ENCODE results near the gene USP49.
"Not testable (repeated sequence)": the region's sequence is repeated elsewhere in the genome, so short reads cannot be mapped to it uniquely, and the experiment has no call there.

The USP49 gene

DNA sequence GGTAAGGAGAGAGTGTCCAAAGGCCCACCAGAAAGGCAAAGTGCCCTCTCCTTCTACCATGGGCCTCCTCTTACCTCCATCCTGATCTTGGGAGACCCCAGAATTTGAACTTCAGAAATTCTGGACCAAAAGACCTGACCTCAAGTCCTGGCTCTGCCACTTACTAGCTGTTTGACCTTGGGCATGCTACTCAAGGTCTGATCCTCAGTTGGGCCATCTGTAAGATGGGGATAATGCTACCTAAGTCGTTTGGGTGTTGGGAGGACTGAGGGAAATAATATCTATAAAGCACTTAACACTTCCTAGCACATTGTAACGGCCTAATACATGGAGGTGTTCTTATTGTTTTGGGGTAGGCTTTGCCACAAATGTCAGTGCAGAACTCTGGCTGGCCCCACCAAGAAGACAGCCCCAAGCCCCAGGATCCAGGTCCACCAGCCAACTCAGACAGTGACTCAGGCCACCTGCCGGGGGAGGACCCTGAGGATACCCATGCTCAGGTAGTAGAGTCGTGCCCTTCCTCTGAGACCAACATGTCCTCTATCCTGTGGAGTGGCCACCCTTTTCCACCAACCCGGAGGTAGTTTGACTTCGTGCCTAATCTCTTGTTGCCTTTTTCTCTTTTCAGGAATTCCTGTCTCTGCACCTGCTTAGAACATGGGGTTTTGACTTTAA, 111.9 kb downstream of the USP49 start:
- in situ Hi-C loops (cut with MboI; ENCODE audit: low sequenced_read_pairs): loop anchor here (10.0 kb wide), 1 partner anchor 262 kb away; no protein-coding TSS in a partner anchor

DNA sequence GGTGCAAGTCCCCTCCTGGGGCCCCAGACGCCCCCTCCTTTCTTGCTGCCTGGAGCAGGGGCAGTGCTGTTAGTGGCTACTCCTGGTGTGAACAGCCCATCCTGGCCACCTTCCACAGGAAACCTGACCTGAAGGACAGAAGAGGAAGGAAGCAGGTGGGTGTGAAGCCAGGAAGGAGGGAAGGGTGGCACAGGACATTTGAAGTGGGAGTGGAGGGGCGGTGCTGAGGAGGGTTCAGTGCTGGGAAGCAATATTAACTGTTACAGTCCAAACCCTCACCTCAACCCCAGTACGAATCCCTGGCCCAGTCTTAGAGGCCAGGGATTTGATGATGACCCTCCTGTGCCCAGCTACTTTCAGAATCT, 113.8 kb downstream of the USP49 start:
- in situ Hi-C loops (cut with MboI; ENCODE audit: low sequenced_read_pairs): loop anchor here (10.0 kb wide), 1 partner anchor 263 kb away; no protein-coding TSS in a partner anchor

- in situ Hi-C loops (cut with MboI; ENCODE audit: low sequenced_read_pairs): loop anchor here (10.0 kb wide), 1 partner anchor 264 kb away; no protein-coding TSS in a partner anchor
Measured at GRCh38 chr6:41780551-41781365, 114.4 kb downstream of the USP49 start, which contains the start of gene PRICKLE4. Gene PRICKLE4, plus strand, starts transcription at chr6:41780782. Its CDS starts 2,692 bp downstream, at chr6:41783474.

DNA sequence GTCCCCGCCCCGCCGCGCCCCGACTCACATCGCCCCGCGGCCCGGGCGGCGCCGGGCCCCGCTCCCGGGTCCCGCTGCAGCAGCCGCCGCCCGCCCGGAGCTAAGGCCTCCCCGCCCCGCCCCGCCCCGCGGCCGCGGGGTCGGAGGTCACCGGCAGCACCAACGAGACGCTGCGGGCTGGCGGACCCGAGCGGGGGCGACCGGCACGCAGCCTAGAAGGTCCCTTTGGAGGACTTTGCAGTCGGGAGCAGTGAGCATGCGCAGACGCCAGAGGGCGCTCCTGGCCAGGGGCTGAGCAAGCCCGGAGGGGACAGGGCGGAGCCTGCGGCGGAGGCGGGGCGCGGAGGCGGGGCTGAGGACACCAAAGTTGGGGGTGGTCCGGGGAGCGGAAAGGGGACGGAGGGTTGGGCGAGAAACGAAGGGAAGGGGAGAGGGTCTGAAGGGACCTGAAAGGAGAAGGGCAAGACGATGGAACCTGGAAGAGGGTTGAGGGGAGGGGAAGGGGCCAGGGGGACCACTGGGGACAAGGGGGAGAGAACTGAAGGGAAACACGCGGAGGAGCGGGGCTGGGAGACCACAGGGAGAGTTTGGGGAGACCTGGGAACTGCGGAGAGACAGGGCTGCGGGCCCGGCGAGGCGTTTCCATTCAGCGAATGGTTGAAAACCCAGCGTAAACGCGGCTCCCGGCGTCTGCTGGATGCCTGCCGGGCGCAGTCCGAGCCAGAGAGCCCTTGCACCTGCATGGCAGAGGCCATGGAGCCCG, 115.2 kb downstream of the USP49 start, which contains the start of gene FRS3:
Gene FRS3, minus strand, starts transcription at position 113 of the 763 bp plus-strand sequence. CDS start 2,913 bp downstream, outside the sequence.
- in situ Hi-C loops (cut with MboI; ENCODE audit: low sequenced_read_pairs): loop anchor here (10.0 kb wide), 1 partner anchor 265 kb away; no protein-coding TSS in a partner anchor

GRCh38 chr6:41779336-41779735, 115.8 kb downstream of the USP49 start:
- in situ Hi-C loops (cut with MboI; ENCODE audit: low sequenced_read_pairs): no loop called here

DNA sequence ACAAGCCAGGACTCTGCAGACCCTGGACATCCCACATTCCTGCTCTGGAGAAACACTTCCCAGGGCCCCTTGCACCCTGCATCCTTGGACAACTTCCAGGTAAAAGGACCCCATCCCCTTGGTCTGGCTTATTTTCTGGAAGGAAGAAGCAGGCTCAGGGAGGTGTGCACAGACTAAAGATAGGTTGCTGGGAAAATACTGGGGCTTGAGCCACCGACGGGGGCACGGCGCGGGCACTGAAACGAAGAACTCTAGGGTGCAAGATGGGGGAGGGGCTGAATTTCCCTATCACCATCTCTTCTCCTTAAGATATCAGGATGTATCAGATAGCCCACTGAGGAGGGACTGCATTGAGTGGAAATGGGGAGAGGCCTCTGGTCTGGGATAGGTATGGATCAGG, 116.3 kb downstream of the USP49 start:
- in situ Hi-C loops (cut with MboI; ENCODE audit: low sequenced_read_pairs): no loop called here

GRCh38 chr6:41777551-41778285, 117.5 kb downstream of the USP49 start:
- in situ Hi-C loops (cut with MboI; ENCODE audit: low sequenced_read_pairs): no loop called here

DNA sequence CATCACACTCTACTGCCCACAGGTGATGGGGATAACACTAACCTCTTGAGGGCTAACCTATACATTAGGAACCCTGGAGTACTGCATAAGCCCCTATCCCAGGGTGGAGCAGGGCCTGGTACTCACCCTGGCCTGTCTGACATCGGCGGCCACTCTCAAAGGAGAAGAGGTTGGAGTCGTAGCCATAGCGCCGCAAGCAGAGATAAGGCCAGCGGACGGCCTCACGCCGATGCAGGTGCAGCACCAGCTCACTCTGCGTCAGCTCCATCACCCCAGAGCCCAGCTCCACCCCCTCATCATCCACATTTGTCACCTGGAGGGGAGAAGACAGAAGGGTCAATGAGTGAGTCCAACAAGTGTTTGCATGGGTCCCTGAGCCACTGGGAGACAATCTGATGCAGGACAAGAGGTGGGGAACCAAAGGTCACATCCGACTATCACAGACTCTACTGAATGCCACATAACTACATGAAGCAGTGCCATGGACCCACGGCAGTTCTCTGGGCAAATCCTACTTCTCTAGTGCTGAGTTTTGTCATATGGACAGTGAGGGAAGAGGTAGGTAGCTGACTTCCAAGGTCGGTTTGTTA, 119.8 kb downstream of the USP49 start:
- in situ Hi-C loops (cut with MboI; ENCODE audit: low sequenced_read_pairs): no loop called here

DNA sequence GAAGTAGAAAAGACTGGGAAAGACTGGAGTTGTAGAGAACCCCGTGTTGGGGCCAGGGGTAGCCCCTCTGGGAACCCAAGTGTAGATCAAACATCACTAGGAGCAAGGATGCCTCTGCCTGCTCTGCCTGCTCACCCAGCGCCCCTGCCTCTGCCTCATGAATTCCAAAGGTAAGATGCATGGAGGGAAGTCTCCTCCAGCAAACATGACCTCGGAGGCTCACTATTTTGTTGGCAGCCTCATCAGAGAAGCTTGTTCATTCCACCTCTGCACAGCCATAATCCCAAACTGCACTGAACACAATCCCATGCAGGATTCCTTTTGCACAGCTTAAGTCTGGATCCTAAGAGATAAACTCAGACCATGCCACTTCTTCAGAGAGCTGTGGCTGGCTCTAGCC, 120.3 kb downstream of the USP49 start:
- in situ Hi-C loops (cut with MboI; ENCODE audit: low sequenced_read_pairs): no loop called here

GRCh38 chr6:41771058-41771983, 123.9 kb downstream of the USP49 start:
- in situ Hi-C loops (cut with MboI; ENCODE audit: low sequenced_read_pairs): no loop called here

GRCh38 chr6:41770381-41771057, 124.7 kb downstream of the USP49 start:
- in situ Hi-C loops (cut with MboI; ENCODE audit: low sequenced_read_pairs): no loop called here

GRCh38 chr6:41769376-41769775, 125.8 kb downstream of the USP49 start:
- in situ Hi-C loops (cut with MboI; ENCODE audit: low sequenced_read_pairs): no loop called here

- in situ Hi-C loops (cut with MboI; ENCODE audit: low sequenced_read_pairs): no loop called here
Measured at GRCh38 chr6:41768545-41769308, 126.4 kb downstream of the USP49 start.

DNA sequence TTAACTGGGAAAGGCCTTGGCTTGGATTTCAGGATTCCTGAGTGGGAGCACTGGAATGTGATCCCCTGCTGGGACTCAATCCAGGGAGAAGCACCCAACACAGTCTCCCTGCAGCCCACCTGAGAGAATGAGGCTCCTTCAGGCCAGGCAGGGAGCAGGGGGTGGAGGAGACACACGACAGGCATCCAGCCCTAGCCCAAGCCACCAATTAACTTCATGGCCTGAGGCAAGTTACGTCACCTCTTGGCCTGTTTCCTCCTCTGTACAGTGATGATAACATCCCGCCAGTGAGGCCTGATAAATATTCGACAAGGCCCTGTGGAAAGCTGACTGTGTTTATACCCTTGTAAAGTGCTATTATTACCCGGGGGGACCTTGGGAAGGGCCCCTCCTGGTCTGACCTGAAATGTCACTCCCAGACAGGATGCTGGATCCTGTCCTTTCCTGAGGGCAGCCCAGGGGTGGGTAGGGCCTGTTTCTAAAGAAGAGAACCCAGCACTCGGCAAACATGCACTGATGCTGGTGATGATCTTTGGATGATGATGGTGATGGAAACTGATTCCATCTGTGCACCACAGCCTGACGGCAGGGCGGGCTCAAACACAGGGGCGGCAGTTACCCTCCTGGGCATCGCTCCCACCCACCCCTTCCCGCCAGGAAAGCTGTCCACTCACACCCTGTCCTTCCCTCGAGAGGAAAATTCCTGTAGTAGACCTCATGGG, 127.9 kb downstream of the USP49 start:
- in situ Hi-C loops (cut with MboI; ENCODE audit: low sequenced_read_pairs): no loop called here

DNA sequence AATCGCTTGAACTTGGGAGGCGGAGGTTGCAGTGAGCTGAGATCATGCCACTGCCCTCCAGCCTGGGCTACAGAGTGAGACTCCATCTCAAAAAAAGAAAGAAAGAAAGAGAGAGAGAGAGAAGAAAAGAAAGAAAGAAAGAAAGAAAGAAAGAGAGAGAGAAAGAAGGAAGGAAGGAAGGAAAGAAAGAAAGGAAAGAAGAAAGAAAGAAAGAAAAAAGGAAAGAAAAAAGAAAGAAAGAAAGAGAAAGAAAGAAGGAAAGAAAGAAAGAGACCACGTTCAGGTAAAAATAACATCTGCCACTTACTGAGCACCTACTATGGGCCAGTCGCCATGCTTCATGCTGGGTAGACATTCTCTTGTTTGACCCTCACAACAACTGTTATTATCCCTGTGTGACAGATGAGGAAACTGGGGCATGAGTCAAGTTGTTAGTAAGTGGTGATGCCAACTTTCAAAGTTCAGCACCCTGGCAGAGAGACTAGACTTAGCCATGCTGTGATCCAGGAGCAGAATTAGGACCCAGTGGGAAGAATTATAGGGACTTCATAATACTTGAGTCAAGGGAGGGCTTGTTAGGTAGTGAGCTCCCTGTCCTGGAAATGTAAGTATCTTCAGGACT, 129.0 kb downstream of the USP49 start:
- in situ Hi-C loops (cut with MboI; ENCODE audit: low sequenced_read_pairs): not testable (repeated sequence)

- in situ Hi-C loops (cut with MboI; ENCODE audit: low sequenced_read_pairs): no loop called here
Measured at GRCh38 chr6:41763470-41763869, 131.7 kb downstream of the USP49 start.

All from HL-60/S4 treated with phorbol 12-myristate 13-acetate at 8.2 ng/mL for 4 days and 3 days (cell line).